ENCODE results near the gene TCF7L1.
"Not testable (repeated sequence)": the region's sequence is repeated elsewhere in the genome, so short reads cannot be mapped to it uniquely, and the experiment has no call there.

TCF7L1 gene

GRCh38 chr2:85132834-85133637 lies at the start of gene TCF7L1:
TSS of gene TCF7L1 (plus strand) at chr2:85133392. CDS start at chr2:85133685, 293 bp downstream.
- peak; percentile 94 for DNase-seq

- no peak for DNase-seq
Observed at GRCh38 chr2:85085563-85085962, 47.6 kb upstream of the TCF7L1 start.

- DNase-seq, result no peak
Observed at GRCh38 chr2:85087541-85087940, 45.7 kb upstream of the TCF7L1 start.

- no peak for DNase-seq
Observed at GRCh38 chr2:85088921-85089320, 44.3 kb upstream of the TCF7L1 start.

GRCh38 chr2:85089585-85089984 lies 43.6 kb upstream of the TCF7L1 start:
- peak; percentile 76 for DNase-seq

- DNase-seq, result no peak
Observed at GRCh38 chr2:85091838-85092237, 41.4 kb upstream of the TCF7L1 start.

GRCh38 chr2:85095094-85095493 lies 38.1 kb upstream of the TCF7L1 start:
- DNase-seq, result no peak

GRCh38 chr2:85096616-85097015 lies 36.6 kb upstream of the TCF7L1 start:
- DNase-seq, result no peak

- no peak for DNase-seq
Observed at GRCh38 chr2:85104228-85104627, 29.0 kb upstream of the TCF7L1 start.

GRCh38 chr2:85106489-85107180 lies 26.6 kb upstream of the TCF7L1 start:
- DNase-seq, result no peak

- no peak for DNase-seq
Observed at GRCh38 chr2:85110991-85111560, 22.1 kb upstream of the TCF7L1 start.

GRCh38 chr2:85111819-85112281 lies 21.3 kb upstream of the TCF7L1 start:
- no peak for DNase-seq

- no peak for DNase-seq
Observed at GRCh38 chr2:85112906-85113625, 20.1 kb upstream of the TCF7L1 start.

GRCh38 chr2:85114586-85115330 lies 18.4 kb upstream of the TCF7L1 start:
- DNase-seq, result no peak

- no peak for DNase-seq
Observed at GRCh38 chr2:85116207-85116606, 17.0 kb upstream of the TCF7L1 start.

- no peak for DNase-seq
Observed at GRCh38 chr2:85119900-85120299, 13.3 kb upstream of the TCF7L1 start.

GRCh38 chr2:85120363-85120762 lies 12.8 kb upstream of the TCF7L1 start:
- no peak for DNase-seq

- not testable (repeated sequence) for DNase-seq
Observed at GRCh38 chr2:85126462-85126861, 6.7 kb upstream of the TCF7L1 start.

GRCh38 chr2:85129861-85130260 lies 3.3 kb upstream of the TCF7L1 start:
- no peak for DNase-seq

GRCh38 chr2:85130407-85130806 lies 2.8 kb upstream of the TCF7L1 start:
- DNase-seq, result no peak

- DNase-seq, result peak; percentile 45
Observed at GRCh38 chr2:85131116-85131515, 2.1 kb upstream of the TCF7L1 start.

GRCh38 chr2:85132397-85132796 lies 795 bp upstream of the TCF7L1 start:
- DNase-seq, result no peak

All from left hindlimb (tissue), 1 donor.